Islet precursor cell (in vitro differentiated cells): ENCODE measurements around the gene PSENEN.

Source experiments
- DNase-seq: peaks from one replicate; pipeline ENCODE4 v3.0.0-alpha.2; 2018

PSENEN gene

GRCh38 chr19:35775298-35776101 is 30.0 kb downstream of the PSENEN start, which contains the start of gene ARHGAP33:
Gene ARHGAP33, plus strand, starts transcription at chr19:35775564. Its CDS starts 95 bp downstream, at chr19:35775659.
- DNase-seq: peak; percentile 98

- no peak for DNase-seq
Measured at GRCh38 chr19:35776102-35776788, 30.8 kb downstream of the PSENEN start.

GRCh38 chr19:35777086-35777841 is 31.8 kb downstream of the PSENEN start:
- DNase-seq: peak; percentile 96

- DNase-seq: no peak
Measured at GRCh38 chr19:35777961-35778360, 32.5 kb downstream of the PSENEN start.

- peak; percentile 37 for DNase-seq
Measured at GRCh38 chr19:35779033-35779432, 33.6 kb downstream of the PSENEN start.

- DNase-seq: no peak
Measured at GRCh38 chr19:35780058-35780457, 34.6 kb downstream of the PSENEN start.

GRCh38 chr19:35780717-35781116 is 35.3 kb downstream of the PSENEN start:
- DNase-seq: no peak

GRCh38 chr19:35781650-35782049 is 36.2 kb downstream of the PSENEN start:
- DNase-seq: no peak

GRCh38 chr19:35782589-35782988 is 37.1 kb downstream of the PSENEN start:
- no peak for DNase-seq

GRCh38 chr19:35783469-35784434 is 38.3 kb downstream of the PSENEN start:
- peak; percentile 85 for DNase-seq

- peak; percentile 93 for DNase-seq
Measured at GRCh38 chr19:35784503-35785338, 39.3 kb downstream of the PSENEN start.

GRCh38 chr19:35785339-35785627 is 39.8 kb downstream of the PSENEN start:
- no peak for DNase-seq

GRCh38 chr19:35786299-35787160 is 41.1 kb downstream of the PSENEN start:
- no peak for DNase-seq

- DNase-seq: no peak
Measured at GRCh38 chr19:35787227-35787799, 41.9 kb downstream of the PSENEN start.

- no peak for DNase-seq
Measured at GRCh38 chr19:35788205-35788960, 42.9 kb downstream of the PSENEN start.

GRCh38 chr19:35789195-35789977 is 43.9 kb downstream of the PSENEN start:
- no peak for DNase-seq

GRCh38 chr19:35789978-35790944 is 44.8 kb downstream of the PSENEN start:
- no peak for DNase-seq
